Stimulated activated CD8-positive, alpha-beta memory T cell treated with anti-CD3 and anti-CD28 coated beads, Interleukin-15, amount 100 ng/mL, for 1 hour (primary cell): ENCODE data around the gene ZNF599.
"Not testable (repeated sequence)": the region's sequence is repeated elsewhere in the genome, so short reads cannot be mapped to it uniquely, and the experiment has no call there.

ENCODE experiments used
- DNase-seq: peaks from one replicate; pipeline ENCODE4 v3.0.0-alpha.2; 2020; ENCODE audit warnings: low read depth

Gene ZNF599

DNA sequence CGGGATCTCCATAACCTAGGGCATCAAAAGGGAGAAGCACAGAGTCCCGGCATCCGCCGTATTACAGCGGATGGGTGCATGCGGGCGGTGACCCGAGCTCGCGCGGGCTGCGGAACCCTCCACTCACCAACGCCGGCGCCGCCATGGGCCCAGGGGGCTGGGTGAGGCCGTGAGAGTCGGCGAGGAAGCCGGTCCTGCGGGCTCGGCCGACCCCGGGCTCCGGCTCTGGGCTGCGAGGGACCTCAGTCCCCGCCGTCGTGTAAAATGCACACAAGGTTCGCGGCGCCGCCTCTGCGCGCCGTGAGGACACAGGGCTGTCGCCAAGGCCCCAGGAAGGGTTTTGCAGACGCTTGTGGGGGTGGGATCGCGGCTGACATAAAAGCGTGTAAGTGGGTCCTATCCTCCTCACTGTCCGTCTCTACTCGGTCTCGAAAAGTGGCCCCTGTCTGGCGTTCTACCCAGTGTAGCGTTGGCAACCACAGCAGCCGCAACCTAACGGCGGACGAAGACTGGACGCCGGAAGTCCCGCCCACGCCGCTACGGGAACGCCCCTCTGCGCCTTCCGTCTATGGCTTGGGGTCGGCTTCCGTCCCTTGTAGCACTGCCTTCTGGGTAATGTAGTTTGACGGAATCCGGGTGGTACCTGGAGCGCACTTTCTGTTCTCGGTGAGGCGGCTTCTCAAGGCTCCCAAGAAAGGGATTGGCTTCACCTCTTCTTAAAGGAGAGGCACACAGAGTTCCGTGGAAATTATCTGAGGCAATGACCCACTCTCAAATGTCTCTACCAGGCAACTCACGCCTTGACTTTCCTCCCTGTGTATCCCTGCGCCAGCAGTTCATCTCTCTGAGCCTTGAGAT, at the start of gene ZNF599:
Gene ZNF599 (minus strand): TSS at position 519 of the 858 bp plus-strand sequence. CDS start 374 bp downstream, at position 145.
- peak; percentile 82 for DNase-seq

DNA sequence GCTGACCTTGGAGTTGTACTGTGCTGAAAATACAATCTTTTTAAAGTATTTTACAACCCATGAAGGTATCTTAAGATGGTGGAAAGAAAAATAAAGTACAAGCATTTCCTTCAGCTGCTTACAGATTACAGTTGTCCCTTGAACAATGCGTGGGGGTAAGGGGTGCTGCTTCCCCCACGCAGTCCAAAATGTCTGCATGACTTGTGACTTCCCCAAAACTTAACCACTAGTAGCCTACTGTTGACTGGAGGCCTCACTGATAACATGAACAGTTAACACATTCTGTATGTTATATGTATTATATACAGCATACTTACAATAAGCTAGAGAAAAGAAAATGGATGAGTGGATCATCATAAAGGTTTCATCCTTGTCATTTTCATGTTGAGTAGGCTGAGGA, 45.3 kb upstream of the ZNF599 start:
- no peak for DNase-seq

DNA sequence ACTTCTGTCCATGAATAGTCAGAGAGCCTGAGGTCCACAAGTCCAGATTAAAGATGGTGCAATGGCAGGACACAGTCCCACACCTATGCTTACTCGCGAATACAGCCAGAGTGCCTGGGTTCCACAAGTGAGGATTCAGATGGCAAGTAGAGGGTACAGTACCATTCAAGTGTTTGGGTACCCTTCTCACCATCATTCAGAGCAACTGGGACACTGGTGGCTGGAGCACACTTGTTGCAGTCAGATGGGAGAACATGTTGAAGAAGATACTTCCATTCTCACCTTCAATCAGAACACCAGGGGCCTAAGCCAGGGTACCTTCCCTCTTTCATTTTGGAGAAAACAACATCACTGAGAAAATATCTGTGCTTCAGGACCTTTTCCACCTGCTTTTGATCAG, 43.7 kb upstream of the ZNF599 start:
- no peak for DNase-seq

DNA sequence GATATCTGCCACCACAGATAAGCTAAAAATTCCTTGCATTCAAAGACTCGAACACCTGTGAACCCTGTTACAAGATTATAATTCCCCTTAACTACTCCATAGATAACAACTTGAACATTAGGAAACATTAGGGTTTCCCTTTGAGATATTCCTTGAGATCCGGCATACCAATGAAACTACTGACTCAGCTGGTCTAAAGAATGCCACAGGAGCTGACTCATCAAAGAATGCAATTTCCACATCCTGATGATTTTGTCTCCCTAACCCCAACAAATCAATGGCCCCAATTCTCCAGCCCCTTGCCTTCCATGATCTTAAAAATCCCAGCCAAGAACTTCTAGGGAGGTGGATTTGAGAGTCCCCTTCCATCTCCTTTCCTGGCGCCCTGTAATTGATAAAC, 35.6 kb upstream of the ZNF599 start:
- no peak for DNase-seq

DNA sequence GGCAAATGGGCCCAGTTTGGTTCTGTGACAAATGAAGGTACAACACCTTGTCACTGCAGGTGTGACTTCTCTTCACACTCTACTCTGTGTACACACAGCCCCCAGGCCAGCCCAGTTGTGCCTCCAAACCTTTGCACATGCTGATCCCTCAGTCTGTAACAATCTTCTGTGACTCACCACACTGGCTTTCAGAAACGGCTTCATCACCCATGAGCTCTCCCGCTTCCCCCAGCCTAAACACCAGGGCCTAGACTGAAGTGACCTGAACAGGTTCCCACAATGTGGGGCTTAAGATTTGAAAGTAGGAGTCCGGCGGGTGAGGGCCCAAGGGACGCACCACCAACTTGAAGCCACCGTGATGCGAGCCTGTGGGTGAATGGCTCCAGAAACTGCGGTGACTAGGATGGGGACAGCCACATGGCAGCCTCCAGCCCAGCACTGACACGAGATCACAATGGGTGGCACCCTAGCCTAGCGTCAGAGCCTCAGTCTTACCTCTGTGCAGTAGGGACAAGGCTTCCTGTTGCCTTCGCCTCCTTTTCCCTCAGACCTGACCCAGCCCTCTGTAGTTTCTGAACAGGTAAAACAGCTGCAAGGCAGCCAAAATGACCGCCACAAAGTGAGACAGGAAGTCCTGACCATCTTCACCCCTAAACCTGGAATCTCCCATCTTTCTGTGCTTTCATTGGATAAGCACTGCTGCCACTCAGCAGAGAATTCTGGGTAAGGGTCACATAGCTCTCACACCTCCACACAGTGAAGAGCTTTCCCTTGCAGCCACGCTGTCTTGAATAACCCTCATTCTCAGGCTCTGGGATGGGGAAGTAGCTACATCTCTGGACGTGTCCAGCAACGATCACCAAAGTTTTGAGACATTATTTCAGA, 34.2 kb upstream of the ZNF599 start:
- DNase-seq, result no peak

DNA sequence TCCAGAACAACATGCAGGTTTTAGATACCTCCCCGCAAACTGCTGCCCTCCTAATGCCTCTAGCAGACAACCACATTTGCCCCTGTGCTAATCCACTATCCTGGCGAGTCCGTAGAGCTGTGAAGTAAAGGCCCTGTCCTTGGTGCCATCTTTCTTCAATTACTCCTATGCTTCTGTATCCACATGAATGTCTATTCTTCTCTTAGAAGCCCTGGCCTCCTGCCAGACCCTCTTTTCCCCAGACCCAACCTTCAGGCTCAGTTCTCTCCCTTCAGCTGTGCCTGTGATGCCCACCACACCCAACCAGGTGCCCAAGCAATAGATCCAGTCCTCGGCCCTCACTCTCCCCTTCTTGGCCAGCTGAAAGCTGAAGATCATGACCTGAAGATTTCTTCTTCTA, 31.1 kb upstream of the ZNF599 start:
- no peak for DNase-seq

DNA sequence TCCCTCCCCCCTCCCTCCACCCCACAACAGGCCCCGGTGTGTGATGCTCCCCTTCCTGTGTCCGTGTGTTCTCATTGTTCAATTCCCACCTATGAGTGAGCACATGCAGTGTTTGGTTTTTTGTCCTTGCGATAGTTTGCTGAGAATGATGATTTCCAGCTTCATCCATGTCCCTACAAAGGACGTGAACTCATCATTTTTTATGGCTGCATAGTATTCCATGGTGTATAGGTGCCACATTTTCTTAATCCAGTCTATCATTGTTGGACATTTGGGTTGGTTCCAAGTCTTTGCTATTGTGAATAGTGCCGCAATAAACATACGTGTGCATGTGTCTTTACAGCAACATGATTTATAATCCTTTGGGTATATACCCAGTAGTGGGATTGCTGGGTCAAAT, 23.9 kb upstream of the ZNF599 start:
- DNase-seq, result not testable (repeated sequence)

DNA sequence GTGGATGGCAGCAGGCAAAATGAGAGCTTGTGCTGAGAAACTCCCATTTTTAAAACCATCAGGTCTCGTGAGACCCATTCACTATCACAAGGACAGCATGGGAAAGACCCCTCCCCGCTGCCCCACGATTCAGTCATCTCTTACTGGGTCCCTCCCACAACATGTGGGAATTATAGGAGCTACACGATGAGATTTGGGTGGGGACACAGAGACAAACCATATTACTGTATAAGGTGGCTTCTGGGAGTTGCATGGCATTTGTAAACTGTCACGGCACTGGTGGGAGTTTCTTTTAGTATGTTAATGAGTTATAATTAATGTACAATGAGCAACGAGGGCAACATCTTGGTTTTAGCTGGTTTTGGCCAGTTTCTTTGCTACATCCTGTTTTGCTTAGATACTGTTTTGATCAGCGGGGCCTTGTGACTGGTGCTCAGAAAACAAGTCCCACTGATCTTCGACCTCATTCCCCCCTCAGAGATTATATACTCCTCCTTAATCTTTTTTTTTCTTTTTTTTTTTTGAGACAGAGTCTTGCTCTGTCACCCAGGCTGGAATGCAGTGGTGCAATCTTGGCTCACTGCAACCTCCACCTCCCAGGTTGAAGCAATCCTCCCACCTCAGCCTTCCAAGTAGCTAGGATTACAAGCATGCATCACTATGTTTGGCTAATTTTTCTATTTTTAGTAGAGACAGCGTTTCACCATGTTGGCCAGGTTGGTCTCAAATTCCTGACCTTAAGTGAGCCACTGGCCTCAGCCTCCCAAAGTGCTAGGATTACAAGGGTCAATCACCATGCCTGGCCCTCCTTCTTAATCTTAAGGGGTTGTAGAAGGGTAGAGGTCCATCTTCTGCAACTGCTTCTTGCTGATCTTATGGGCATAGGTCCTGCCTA, 21.3 kb upstream of the ZNF599 start:
- no peak for DNase-seq

DNA sequence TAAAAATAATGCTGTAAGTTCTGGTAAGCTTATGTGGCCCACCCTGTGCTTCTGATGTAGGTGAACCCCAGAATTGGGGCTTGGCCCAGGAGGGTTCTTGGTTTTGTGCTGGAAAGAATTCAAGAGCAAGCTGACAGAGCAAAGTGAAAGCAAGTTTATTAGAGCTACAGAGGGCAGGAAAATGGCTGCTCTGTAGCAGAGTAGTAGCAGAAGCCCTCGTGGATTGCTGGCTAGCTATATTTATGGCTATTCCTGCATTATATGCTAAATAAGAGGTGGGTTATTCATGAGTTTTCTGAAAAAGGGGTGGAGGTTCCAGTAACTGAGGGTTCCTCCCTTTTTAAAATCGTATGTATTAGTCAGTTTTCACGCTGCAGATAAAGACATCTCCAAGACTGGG, 20.6 kb upstream of the ZNF599 start:
- no peak for DNase-seq

DNA sequence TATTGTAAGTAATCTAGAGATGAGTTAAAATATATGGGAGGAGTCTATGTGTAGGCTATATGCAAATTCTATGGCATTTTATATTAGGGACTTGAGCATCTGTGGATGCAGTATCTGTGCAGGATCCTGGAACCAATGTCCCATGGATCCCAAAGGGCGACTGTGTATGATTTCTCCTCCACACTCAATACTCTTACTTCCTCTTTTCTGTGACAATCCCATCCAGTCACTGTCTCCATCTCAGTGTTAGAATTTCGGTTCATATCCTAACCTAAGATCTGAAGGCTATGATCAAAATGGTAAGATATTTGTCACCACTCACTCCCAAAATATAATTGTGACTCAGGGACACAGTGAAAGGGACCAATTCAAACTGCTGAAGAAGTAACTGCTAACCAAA, 15.1 kb upstream of the ZNF599 start:
- DNase-seq, result no peak

DNA sequence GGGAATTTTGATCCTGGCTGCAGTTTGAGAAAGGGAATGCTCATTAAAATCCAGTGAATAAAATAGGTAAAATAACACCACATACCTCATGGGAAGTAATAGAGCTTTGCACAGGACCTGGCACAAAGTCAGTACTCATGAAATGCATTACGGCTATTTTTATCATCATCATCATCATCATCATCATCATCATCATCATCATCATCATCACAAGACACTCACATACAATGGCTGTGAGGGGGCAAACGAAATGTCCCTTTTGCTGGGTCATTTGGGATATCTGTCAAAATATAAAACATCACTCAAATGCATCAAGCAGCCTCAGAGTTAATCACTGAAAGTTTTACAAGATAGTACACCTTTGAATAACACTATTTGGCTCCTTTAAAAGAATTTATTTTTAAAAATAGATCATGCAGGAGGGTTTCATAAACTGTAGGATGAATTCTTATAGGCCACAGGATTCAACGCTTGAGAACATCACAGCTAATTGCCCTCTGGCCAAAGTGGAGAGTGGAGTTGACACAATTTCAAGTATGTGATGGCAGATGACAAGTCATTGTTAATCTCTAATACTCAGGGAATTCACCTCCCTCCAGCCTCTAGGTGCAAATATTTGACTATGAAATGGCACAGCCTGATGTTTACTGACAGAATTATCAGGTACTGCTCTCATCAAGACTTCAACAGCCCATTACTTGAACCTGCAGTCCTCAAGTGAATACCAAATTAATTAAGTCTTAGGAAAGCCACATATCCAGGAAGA, 14.2 kb upstream of the ZNF599 start:
- DNase-seq, result no peak

DNA sequence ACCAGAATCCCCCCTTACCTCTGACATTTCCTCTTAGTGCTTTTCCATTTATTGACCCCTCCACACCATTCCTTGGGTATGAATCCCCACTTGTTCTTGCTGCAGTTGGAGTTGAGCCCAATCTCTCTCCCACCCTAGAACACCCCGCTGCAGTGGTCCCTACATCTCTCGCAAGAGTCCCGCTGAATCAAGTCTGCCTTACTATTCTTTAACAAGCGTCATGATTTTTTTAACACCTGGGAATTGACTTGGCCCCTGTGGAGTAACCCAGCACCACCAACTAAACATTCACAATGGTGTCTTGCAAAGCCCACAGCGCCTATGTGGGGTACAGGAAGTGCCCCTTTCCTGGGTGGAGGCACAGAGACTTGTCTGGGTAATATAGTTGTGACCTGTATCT, 13.2 kb upstream of the ZNF599 start:
- no peak for DNase-seq

DNA sequence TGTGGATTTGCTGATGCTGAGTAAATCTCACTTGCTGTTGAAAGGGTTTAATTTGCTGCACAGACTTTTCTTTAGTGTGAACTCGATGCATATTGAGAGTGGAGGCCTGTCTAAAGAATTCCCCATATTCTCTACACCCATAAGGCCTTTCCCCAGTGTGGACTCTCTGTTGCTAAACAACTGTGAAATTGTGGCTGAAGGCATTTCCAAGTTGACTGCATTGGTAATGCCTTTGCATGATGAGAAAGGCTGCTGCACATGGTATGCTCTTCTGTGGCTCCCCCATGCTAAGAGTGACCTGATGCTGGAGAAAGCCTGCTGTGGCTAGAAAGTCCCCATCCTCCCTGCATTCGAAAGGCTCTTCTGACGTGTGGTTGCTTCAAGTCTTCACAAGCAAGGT, 6.6 kb upstream of the ZNF599 start:
- DNase-seq, result no peak

DNA sequence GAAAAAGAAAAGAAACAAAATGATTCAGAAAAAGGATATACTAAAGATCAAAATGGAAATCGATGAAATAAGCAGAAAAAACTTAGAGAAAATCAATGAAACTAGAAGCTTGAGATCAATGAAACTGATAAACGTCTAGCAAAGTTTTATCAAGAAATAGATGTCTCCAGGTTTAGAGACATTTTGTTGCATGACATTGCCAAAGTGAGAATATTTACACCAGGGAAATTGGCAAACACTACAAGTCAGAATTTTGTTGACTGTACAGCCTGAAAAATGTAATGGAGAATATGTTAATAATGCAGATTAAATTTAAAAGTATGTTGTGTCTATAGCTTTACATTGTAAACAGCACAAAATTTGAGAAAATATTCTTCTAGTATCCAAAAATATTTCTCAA, 5.3 kb upstream of the ZNF599 start:
- DNase-seq, result no peak

DNA sequence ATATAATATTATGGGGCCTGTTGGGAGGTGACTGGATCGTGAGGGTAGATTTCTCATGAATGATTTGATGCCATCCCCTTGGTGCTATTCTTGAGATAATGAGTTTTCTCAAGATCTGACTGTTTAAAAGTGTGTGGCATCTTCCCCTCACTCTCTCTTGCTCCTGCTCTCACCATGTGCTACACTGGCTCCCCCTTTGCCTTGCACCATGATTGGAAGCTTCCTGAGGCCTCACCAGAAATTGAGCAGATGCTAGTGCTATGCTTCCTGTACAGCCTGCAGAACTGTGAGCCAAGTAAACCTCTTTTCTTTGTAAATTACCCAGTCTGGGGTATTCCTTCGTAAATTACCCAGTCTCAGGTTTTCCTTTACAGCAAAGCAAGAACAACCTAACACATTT, 1.8 kb upstream of the ZNF599 start:
- no peak for DNase-seq

DNA sequence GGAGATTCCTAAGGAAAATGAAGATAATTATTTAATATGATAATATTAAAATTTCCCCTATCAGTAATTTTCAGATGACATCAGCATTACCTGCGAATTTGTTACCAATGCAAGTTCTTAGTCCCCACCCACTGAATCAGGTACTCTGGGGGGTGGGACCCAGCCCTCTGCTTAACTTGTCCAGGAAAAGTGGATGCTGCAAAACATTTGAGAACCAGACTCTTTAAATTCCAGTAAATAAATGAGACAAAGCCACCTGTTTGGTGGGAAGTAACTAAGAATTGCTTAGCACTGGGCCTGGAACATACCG, 495 bp upstream of the ZNF599 start:
- no peak for DNase-seq

DNA sequence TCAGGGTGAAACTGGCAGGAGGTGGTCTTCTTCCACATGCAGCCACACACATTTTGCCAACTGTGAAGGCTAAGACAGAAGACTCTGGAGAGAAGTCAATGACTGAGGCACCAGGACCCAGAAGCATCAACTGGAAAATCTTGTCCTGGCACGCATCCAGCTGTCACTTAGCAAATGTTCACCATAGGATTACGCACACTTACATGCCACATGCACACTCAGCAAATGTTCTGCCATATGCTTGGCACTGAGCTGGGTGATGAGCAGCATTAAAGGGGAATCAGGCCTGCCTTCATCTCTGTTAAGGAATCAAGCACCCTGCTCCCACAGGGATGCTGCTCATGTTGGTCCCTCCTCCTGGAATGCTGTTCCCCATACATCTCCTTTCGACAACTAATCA, 5.1 kb downstream of the ZNF599 start:
- no peak for DNase-seq

DNA sequence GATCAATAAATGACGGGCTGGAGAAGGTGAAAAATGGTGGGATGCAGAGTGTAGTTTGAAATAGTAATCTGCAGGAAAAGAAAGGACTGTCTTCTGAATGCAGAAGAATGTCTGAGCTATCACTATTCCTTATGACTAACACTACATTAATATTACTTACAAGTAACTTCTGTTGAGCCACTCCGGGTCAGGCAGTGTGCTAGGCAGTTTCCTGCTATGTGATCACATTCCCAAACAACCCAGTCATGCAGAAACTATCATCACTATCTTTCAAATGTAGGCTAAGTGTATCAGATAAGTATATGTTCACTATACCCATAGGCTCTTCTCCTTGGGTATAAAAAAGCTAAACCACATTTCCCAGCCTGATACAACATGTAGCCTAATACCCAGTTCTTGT, 6.6 kb downstream of the ZNF599 start:
- DNase-seq, result no peak

DNA sequence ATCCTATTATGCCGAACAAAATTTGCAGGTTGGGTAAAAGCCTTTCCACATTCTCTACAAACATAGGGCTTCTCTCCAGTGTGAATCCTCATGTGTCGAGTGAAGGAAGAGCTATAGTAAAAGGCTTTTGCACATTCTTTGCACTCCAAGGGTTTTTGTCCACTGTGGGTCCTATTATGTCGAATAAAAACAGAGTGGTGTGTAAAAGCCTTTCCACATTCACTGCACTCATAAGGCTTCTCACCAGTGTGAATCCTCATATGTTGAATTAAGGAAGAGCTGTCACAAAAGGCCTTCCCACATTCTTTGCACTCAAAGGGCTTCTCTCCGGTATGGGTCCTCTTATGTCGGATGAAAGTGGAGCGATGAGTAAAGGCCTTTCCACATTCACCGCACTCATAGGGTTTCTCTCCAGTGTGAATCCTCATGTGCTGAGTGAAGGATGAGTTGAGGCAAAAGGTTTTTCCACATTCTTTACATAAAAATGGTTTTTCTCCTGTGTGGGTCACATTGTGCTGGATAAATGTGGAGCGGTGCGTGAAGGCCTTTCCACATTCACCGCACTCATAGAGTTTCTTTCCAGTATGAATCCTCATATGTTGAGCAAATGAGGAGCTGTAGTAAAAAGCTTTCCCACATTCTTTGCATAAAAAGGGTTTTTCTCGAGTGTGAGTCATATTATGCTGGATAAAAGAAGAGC, 13.6 kb downstream of the ZNF599 start:
- DNase-seq, result no peak

DNA sequence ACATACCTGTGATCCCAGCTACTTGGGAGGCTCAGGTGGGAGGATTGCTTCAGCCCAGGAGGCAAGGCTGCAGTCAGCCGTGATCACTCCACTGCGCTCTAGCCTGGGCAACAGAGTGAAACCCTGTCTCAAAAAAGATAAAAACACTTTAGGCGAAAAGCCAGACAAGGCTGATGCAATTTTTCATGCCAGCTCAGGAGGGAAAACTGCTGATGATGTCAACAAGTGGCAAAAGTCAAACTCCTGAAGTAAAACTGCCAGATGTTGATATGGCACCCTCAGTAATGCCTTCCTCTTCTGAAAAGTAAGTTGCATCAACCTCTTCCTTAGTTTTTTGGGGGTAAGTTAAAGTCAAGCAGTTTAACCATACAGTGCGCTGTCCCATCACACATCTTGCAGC, 15.6 kb downstream of the ZNF599 start:
- DNase-seq, result no peak
